GM12891 (cell line): ENCODE data around the gene KRT5.
"Not testable (repeated sequence)": the region's sequence is repeated elsewhere in the genome, so short reads cannot be mapped to it uniquely, and the experiment has no call there.

ENCODE experiments used
- DNase-seq: peaks from one replicate; pipeline ENCODE4 v3.0.0; 2011; ENCODE audit warnings: low spot score; ENCODE audit not compliant: insufficient read length
- FAIRE-seq: peaks from 2 replicates; lab custom pipeline; 2011; peaks lifted over from hg19 to GRCh38; lab: Jason Lieb, UNC
- PAX5 ChIP-seq: IDR thresholded peaks from 2 replicates; pipeline ENCODE4 v1.6.1; 2011; ENCODE audit warnings: low read length, moderate library complexity, mild to moderate bottlenecking; ENCODE audit not compliant: insufficient read depth, severe bottlenecking
- POLR2A ChIP-seq: IDR thresholded peaks from 2 replicates; pipeline ENCODE4 v1.6.1; 2011; ENCODE audit warnings: low read depth, low read length, control low read depth
- POLR2AphosphoS5 ChIP-seq: IDR thresholded peaks from 2 replicates; pipeline ENCODE4 v1.6.1; 2011; ENCODE audit warnings: low read depth, low read length, control low read depth
- POU2F2 ChIP-seq: IDR thresholded peaks from 2 replicates; pipeline ENCODE4 v1.6.1; 2011; ENCODE audit warnings: low read depth, mild to moderate bottlenecking, control low read depth, low read length, moderate library complexity
- SPI1 ChIP-seq: IDR thresholded peaks from 2 replicates; pipeline ENCODE4 v1.6.1; 2011; ENCODE audit warnings: low read depth, low read length, control low read depth
- TAF1 ChIP-seq: IDR thresholded peaks from 2 replicates; pipeline ENCODE4 v1.6.1; 2011; ENCODE audit warnings: low read depth, low read length, control low read depth

KRT5 gene

DNA sequence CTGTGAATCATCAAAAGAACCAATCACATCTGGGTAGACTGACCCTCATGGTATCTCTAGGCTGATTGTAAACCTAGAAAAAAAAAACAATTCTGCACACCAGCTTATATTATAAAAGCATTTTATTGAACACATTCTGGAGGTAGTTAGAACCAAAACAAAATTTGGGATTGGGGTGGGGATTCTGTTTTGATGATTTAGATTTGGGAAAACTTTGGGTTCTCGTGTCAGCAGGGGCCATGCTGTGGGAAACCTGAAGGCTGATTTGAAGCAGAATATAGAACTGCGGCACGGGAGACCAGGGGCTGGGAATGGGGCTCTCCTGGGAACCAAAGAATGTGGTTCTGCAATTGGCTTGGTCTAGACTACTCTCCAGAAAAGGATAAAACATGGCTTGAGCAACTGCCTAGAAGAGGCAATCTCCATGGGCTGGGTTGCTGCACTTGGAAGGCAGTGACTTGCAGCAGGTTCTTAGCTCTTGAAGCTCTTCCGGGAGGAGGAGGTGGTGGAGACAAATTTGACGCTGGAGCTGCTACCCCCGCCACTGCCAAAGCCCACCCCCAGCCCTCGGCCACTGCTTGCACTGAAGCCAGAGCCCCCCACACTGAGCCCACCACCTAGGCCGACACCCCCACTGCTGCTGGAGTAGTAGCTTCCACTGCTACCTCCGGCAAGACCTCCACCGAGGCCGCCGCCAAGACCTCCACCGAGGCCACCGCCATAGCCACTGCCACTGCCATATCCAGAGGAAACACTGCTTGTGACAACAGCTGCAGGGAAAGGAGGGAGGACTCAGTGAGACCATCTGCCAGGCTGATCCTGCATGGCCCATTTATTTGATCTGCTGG, 5.5 kb downstream of the KRT5 start:
- DNase-seq: no peak
- TF ChIP-seq POLR2A (no peak), POU2F2 (no peak)
- no peak for FAIRE-seq

DNA sequence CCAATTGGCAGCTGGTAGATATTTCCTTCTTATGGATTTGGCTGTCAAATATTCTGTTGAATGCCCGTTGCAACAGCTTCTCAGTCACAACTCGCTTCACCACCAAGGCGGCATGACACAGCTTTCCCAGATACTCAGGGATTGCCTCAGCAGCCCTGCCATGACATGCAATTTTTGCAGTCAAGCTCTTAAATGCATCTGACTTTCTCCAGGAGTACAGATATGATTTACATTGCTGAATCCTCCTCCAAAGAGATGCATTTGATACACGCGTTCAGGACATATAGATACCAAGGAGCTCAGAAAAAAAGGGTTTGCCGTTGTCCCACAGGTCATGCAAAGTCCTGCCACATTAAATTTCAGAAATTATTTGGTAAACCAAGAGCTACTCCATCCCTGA, 6.5 kb downstream of the KRT5 start:
- FAIRE-seq (no peak), DNase-seq (no peak)
- TF ChIP-seq SPI1: no peak
- no peak for TF ChIP-seq POLR2A
- no peak for TF ChIP-seq TAF1
- TF ChIP-seq POU2F2: no peak
- no peak for TF ChIP-seq PAX5
- TF ChIP-seq POLR2AphosphoS5: no peak

DNA sequence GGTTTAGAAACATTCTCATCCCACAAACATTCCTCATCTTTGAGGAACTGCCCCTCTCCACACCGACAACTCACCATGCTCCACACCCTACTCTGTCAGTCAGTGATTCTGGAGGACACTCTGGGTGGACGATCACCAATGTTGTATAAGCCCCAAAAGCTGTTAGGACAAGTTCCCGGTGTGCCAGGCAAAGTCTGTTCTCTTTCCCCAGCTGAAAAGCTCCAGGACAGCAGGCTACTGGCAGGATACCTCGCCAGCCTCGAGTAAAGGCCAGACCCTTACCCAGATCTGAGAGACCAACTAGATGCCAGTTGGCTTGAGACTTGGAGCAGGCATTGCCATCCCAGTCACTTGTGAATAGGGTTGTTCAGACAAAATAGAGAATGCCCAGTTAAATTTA, 12.0 kb downstream of the KRT5 start:
- DNase-seq (no peak), FAIRE-seq (no peak)
- TF ChIP-seq PAX5 (no peak), TAF1 (no peak), POLR2A (no peak), POLR2AphosphoS5 (no peak), POU2F2 (no peak), SPI1 (no peak)

DNA sequence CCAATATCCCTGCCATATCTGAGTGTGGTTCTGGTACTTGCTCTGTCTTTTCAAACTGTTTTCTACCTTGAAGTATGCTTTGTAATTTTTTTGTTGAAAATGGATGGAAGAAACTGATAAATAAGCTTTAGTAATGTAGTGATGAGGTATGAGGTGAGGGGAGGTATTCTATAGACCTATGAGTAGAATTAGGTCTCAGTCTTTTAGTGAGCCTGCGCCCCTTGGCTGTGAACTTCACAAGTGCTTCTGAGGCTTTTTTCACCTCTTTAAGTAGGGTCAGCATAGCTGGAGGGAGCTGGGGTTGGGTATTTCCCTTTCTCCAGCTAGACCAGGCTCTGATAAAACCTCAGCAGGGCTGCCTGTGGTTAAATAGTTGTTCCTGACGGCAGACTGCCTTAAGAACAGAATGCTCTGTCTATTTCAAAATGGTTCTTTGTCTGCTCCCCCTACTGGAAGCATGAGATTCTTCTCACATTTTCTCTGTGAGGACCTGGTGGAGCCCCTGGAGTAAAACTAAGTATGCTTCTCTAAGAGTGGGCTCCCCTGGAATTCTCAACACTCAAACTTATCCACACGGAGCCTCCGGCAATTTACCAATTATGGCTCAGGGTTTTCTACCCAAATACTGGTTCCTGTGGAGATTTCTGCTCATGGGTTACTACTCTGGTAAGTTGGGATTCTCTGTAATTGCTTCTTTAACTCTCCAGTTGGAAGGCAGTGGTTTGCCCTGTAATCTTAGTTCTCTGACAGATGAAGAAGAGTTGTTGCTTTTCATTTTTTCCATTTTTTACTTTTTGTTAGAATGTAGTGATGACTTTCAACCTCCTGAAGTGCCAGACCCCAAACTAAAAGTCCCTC, 13.1 kb downstream of the KRT5 start:
- DNase-seq (no peak), FAIRE-seq (no peak)
- no peak for TF ChIP-seq POLR2AphosphoS5
- TF ChIP-seq POU2F2: no peak
- TF ChIP-seq SPI1: no peak
- TF ChIP-seq TAF1: no peak
- TF ChIP-seq PAX5: no peak
- no peak for TF ChIP-seq POLR2A

DNA sequence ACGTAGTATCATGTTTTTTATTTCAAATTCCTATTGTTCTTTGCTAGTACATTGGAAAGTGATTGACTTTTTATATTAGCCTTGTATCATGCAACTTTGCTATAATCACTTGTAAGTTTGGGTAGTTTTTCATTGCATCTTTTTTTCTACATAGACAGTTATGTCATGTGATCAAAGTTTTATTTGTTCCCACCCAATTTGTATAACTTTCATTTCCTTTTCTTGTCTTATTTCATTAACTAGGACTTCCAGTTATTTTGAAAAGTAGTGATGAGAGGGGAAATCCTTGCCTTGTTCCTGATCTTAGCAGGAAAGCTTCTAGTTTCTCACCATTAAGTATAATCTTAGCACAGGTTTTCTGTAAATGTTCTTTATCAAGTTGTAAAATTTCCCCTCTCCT, 17.3 kb downstream of the KRT5 start:
- DNase-seq (no peak), FAIRE-seq (no peak)
- no peak for TF ChIP-seq SPI1
- no peak for TF ChIP-seq POLR2A
- TF ChIP-seq TAF1: no peak
- no peak for TF ChIP-seq PAX5
- TF ChIP-seq POLR2AphosphoS5: no peak
- TF ChIP-seq POU2F2: no peak

DNA sequence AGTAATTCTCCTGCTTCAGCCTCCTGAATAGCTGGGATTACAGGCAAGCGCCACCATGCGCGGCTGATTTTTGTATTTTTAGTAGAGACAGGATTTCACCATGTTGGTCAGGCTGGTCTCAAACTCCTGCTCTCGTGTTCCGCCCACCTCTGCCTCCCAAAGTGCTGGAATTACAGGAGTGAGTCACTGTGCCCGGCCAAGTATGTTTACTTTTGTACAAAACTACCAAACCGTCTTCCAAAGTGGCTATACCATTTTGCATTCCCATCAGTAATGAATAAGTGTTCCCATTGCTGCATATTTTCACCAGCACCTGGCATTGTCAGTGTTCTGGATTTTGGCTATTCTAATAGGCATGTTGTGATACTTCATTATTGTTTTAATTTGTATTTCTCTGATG, 18.7 kb downstream of the KRT5 start:
- FAIRE-seq (no peak), DNase-seq (no peak)
- TF ChIP-seq SPI1 (no peak), POU2F2 (no peak), TAF1 (no peak), PAX5 (no peak), POLR2A (no peak), POLR2AphosphoS5 (no peak)

DNA sequence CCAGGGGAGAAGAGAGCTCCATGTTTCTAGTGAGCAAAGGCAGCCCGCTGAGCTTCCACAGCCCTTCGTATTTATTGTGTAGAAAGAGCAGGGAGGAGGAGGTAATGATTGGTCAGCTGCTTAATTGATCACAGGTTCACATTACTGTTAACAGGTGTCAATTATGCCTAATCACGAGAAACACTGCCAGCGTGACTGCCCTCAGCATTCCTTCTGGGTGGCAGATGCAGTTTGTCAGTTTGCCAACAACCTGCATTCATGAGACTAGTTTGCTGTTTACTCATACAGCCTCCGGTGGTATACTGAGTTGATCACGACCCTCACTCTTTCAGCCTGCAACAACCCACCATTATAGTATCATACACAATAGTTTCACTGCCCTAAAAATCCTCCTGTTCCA, 19.6 kb downstream of the KRT5 start:
- FAIRE-seq, DNase-seq: not testable (repeated sequence)

DNA sequence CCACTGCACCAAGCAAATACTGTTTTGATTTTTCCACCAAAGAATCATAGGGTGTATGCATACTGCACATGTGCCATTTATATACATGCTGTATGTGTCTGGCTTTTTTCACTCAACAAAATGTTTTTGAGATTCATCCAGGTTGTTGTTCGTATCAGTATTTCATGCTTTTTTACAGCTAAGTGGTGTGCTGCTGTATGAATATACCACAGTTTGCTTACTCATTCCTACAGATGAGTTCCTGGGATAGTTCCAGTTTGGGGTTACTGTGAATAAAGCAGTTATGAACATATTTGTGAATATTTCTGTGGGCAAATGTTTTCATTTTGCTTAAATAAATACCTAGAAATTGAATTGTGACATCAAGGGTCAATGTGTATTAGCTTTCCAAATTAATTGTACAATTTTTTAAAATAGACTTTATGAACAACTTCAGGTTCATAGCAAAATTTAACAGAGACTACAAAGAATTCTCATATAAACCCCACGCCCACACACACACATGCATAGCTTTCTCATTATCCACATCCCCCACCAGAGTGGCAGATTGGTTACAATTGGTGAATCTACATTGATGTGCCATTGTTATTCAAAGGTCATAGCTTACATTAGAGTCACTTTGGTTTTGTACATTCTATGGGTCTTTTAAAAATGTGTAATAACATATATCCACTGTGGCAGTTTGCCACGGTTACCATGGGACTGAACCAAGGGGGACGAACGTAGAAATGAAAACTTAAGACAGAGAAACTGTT, 20.2 kb downstream of the KRT5 start:
- TF ChIP-seq POLR2AphosphoS5 (no peak), POU2F2 (no peak), PAX5 (no peak), POLR2A (no peak), SPI1 (no peak), TAF1 (no peak)
- DNase-seq: no peak
- no peak for FAIRE-seq

DNA sequence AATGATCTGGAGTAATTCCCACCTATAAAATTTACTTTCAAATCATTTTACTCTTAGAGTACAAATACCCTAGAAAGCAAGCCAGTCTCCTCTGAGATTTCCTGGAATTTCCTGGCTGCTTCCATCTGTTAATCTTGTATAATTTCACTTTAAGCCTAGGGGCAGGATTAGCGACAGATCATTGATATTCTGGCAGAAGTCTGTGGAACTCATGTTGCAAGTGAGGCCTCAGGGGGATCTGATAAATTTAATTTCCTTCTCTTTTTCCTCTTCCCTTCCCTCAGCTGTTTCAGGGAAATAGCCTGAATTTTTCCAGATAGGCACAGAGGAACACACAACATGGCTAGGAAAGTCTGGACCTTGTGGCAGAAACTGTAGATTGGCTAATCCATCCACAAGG, 21.2 kb downstream of the KRT5 start:
- FAIRE-seq: no peak
- no peak for DNase-seq
- TF ChIP-seq POLR2A: no peak
- TF ChIP-seq POLR2AphosphoS5: no peak
- TF ChIP-seq POU2F2: no peak
- TF ChIP-seq SPI1: no peak
- TF ChIP-seq TAF1: no peak
- no peak for TF ChIP-seq PAX5
